Activated CD4-positive, CD25-positive, alpha-beta regulatory T cell (primary cell): Measurements from ENCODE around the gene ZBTB26.
A peak's percentile ranks its signal among the peaks of the same experiment; 100 is the strongest.
"Not testable (repeated sequence)": the region's sequence is repeated elsewhere in the genome, so short reads cannot be mapped to it uniquely, and the experiment has no call there.

Source experiments
- DNase-seq, 4 experiments: peaks; one replicate each; lab custom pipeline; 2025; lab: John Stamatoyannopoulos, UW

Gene ZBTB26

DNA sequence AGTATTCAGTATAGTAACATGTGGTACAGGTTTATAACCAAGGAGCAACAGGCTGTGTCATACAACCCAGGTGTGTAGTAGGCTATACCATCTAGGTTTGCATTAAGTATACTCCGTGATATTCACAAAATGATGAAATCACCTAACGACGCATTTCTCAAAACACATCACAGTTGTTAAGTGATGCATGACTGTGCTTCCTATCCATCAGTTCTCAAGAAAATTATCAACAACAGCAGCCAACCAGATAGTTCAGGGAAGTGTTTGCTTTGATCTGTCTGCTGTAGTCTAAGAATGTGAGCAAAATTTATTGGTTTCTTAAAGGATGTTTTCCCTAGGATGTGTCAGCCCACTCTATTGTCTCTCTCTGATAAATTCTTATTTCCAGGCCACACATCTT, 7.4 kb downstream of the ZBTB26 start:
- DNase-seq: no peak

- no peak for DNase-seq
Observed at GRCh38 chr9:122922713-122923112, 8.6 kb downstream of the ZBTB26 start.

DNA sequence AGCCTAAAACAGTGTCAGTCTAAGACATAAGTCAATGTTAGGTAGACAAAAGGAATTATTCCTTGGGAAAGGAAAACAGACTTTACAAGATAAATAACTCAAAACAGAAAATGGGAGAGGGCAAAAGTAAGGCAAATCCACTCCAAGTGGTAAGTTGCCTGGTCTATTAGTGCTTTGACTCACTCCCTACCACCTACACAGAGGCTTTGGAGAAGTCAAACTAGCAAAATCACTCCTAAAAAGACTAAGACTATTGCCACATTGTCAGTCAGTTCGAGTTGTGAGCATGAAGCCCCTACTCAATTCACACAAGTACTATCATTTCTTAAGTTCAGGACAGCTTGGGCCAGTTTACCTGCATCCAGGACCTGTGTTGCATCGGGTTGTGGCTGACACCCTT, 13.0 kb downstream of the ZBTB26 start:
- DNase-seq: no peak

GRCh38 chr9:122912964-122913673, 18.2 kb downstream of the ZBTB26 start, which contains the start of gene ZBTB6:
Gene ZBTB6 (minus strand): TSS chr9:122913323. CDS start chr9:122912072, 1,251 bp downstream.
- DNase-seq: peak in 3 of 4 experiments; percentile 25 to 51 (median 47)

- DNase-seq: no peak
Observed at GRCh38 chr9:122912671-122912963, 18.7 kb downstream of the ZBTB26 start.

DNA sequence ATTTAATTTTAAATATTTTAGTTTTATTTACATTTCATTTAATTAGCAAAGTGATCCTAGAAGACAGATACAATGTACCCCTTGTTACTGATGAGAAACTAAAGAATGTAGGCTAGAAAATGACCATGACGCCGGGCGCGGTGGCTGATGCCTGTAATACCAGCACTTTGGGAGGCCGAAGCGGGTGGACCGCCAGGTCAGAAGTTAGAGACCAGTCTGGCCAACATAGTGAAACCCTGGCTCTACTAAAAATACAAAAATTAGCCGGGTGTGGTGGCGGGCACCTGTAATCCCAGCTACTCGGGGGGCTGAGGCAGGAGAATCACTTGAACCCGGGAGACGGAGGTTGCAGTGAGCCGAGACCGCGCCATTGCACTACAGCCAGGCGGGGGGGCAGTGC, 25.2 kb downstream of the ZBTB26 start:
- DNase-seq: not testable (repeated sequence)

DNA sequence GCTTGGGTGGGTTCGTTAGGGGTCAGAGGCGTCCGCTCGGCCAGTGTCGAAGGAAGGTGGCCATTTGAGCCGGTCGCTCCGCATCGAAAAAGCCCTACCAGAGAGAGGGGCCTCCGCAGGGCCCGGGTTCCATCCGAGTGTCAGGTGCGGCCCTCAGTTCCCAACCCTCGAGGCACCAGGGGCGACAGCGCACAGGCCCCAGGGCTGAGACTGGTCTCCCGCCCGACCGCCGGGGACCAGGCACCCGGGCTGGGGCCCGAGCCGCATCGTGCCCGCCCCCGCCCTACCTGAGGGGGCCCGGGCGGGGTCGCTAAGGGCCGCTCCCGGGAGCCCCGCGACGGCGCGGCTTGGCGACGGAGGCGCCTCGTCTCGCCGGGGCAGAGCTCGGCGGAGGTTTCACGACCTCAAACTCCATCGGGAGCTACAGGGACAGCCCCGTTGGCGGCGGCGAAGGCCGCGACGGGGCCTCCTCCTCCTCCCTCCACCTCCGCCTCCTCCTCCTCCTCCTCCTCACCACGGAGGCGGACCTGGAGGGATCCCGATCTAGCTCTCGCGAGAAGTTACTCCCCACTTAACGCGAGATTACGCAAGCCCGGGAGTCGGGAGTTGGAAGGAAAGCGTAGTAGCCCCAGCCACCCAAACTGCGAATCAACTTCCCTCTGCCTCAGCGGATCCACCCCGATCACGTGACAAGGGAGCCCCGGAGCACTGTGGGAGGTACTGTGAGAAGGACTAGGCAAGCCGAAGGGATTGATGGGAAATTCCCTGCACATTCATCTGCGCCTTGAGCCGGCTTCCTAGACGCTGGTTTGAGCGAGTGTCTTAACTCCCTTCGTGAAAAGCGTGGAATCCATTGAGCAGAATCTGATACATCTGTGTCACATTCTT, 26.2 kb downstream of the ZBTB26 start, which contains the start of gene RC3H2:
RC3H2 (minus strand) TSS at position 537 of the 888 bp plus-strand sequence. CDS start 7,850 bp downstream, outside the sequence.
- peak; percentile 86 to 87 (median 87) for DNase-seq

DNA sequence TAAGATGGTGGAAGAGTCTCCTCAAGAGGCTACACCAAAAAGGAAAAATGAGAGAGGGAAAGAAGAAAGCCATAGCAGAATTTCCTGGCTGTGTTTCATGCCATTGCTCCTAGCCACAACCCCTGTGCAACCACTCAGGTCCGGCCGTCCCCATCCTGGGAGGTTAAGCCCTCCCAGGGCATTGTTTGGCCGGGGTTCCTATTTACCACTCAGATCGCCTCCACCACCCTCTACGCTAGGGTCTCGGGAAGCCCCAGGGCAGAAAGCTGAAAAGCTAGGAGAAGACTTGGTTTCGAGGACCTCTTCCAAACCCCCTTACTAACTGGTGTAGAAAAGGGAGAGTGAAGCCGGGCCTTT, 26.9 kb downstream of the ZBTB26 start:
- no peak for DNase-seq

GRCh38 chr9:122900791-122901190, 30.5 kb downstream of the ZBTB26 start:
- DNase-seq: no peak

- no peak for DNase-seq
Observed at GRCh38 chr9:122897969-122898368, 33.3 kb downstream of the ZBTB26 start.

- no peak for DNase-seq
Observed at GRCh38 chr9:122888480-122888879, 42.8 kb downstream of the ZBTB26 start.

DNA sequence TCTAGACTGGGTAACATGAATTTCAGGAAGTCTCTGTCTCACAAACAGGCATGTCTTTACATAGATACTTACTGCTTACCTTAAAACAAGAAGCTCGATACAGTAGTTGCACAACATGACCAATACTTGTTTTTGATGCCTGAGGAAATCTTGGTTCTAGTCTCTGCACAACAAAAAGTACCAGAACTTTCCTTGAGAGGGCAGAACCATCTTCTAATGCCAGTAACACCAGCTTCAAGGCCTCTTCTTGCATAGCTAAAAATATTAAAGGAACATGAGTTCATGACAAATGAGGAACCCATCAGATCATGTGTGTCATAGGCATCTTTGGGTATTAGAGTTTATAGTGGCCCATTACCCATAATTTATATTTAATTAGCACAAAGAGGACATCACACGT, 48.2 kb downstream of the ZBTB26 start:
- no peak for DNase-seq

DNA sequence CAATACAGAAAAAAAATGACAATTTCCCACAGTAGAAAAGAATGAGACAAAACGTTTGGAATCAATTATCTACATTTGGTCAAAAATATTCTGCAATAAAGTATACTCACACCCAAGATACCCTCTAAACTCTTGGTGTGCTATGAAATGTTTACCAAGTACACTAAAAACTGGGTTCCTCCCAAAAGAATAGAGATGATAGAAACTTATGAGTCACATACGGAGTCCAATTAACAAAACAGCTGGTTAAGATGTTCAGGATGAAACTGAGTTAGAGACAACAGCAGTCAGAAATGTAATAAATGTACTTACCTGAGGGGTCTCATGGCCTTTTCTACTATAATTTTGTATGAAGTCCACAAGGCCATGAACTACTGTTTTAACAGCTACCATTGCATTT, 51.9 kb downstream of the ZBTB26 start:
- no peak for DNase-seq

DNA sequence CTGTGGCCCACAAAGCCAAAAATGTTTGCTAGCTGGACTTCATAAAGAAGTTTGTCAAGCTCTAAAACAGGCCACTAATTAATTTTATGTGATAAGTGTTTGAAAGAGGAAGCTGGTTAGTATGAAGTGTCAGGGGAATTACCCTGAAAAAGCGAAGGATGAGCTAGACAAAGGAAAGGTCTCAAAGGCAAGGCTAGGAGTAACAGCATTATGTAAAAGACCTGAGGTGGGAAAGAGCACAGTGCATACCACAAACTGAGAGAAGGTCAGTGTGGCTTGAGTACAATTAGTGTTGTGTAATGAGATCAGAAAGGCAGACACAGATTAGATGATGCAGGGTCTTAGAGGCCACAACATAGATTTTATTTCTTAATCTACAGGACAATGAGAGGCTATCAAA, 55.8 kb downstream of the ZBTB26 start:
- DNase-seq: no peak

DNA sequence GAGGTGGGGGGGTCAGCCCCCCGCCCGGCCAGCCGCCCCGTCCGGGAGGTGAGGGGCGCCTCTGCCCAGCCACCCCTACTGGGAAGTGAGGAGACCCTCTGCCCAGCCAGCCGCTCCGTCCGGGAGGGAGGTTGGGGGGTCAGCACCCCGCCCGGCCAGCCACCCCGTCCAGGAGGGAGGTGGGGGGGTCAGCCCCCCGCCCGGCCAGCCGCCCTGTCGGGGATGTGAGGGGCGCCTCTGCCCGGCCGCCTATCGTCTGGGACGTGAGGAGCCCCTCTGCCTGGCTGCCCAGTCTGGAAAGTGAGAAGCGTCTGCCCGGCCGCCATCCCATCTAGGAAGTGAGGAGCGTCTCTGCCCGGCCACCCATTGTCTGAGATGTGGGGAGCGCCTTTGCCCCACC, 64.0 kb downstream of the ZBTB26 start:
- not testable (repeated sequence) for DNase-seq

GRCh38 chr9:122866079-122866478, 65.2 kb downstream of the ZBTB26 start:
- DNase-seq: no peak
